CD14-positive monocyte (primary cell): ENCODE measurements around the gene MOB3B. TPM values are rescaled to one million over a fixed set of nuclear protein-coding genes. Genes with fewer than 3 reads are reported as not detected.

Experiments
- DNase-seq, 3 donors: peaks; one replicate each; pipeline ENCODE4 v3.0.0-alpha.2; 2011 to 2022
- H2AFZ ChIP-seq: 2 replicates; pipeline ENCODE4 v1.6.0; 2012; ENCODE audit warnings: mild to moderate bottlenecking, low read depth, low read length, inconsistent platforms; ENCODE audit not compliant: insufficient read depth, poor library complexity, severe bottlenecking
- H3K27ac ChIP-seq, 2 donors: 1 replicate in 1 of 2; 2 replicates in 1 of 2; pipeline ENCODE4 v1.5.1; 2012 to 2013; ENCODE audit warnings: low read length in 2 of 2, control low read depth in 1 of 2, inconsistent platforms in 1 of 2, low read depth in 1 of 2, mild to moderate bottlenecking in 1 of 2
- H3K27me3 ChIP-seq, 2 donors: one replicate each; pipeline versions ENCODE4 v1.6.0 to v1.6.1; 2011 to 2013; ENCODE audit warnings: low read length in 2 of 2; ENCODE audit not compliant: control insufficient read depth in 2 of 2, insufficient read depth in 2 of 2
- H3K36me3 ChIP-seq, 2 donors: replicated peaks in 1 of 2; 1 replicate in 1 of 2; 2 replicates in 1 of 2; pipeline versions ENCODE4 v1.5.1 to v1.6.1; 2012 to 2013; ENCODE audit warnings: low read length in 2 of 2, control low read depth in 1 of 2, inconsistent platforms in 1 of 2, mild to moderate bottlenecking in 1 of 2; ENCODE audit not compliant: insufficient read depth in 2 of 2, control insufficient read depth in 1 of 2
- H3K4me1 ChIP-seq, 2 donors: 1 replicate in 1 of 2; 2 replicates in 1 of 2; pipeline versions ENCODE4 v1.5.1 to v1.6.1; 2012 to 2013; ENCODE audit warnings: low read length in 2 of 2, control low read depth in 1 of 2, inconsistent platforms in 1 of 2, mild to moderate bottlenecking in 1 of 2, moderate library complexity in 1 of 2; ENCODE audit not compliant: insufficient read depth in 2 of 2, control insufficient read depth in 1 of 2
- H3K4me2 ChIP-seq: replicated peaks from 2 replicates; pipeline ENCODE3; 2012; ENCODE audit warnings: low read length, moderate library complexity, mild to moderate bottlenecking; ENCODE audit not compliant: poor library complexity, severe bottlenecking; ENCODE audit errors: extremely low read depth
- H3K4me3 ChIP-seq, 3 experiments: fragments of 200-600 bp in 1 of 3; sonication (generic) in 1 of 3; replicated peaks in 1 of 3; 1 replicate in 2 of 3; 2 replicates in 1 of 3; pipeline ENCODE4 v1.5.1; 2011 to 2013; ENCODE audit warnings: low read length in 3 of 3, mild to moderate bottlenecking in 3 of 3, control low read depth in 2 of 3, low read depth in 2 of 3, inconsistent platforms in 1 of 3, moderate library complexity in 1 of 3
- H3K79me2 ChIP-seq: 2 replicates; pipeline ENCODE4 v1.6.0; 2012; ENCODE audit warnings: mild to moderate bottlenecking, control low read depth, inconsistent platforms, low read length, moderate library complexity; ENCODE audit not compliant: insufficient read depth
- H3K9ac ChIP-seq: 2 replicates; pipeline ENCODE4 v1.6.0; 2017; ENCODE audit warnings: low read length, mild to moderate bottlenecking; ENCODE audit not compliant: insufficient read depth, poor library complexity, severe bottlenecking
- H3K9me3 ChIP-seq, 2 donors: replicated peaks in 1 of 2; 1 replicate in 1 of 2; 2 replicates in 1 of 2; pipeline versions ENCODE4 v1.5.1 to v1.6.1; 2012 to 2013; ENCODE audit warnings: low read length in 2 of 2, control low read depth in 1 of 2; ENCODE audit not compliant: control insufficient read depth in 1 of 2, insufficient read depth in 1 of 2
- H4K20me1 ChIP-seq: 2 replicates; pipeline ENCODE4 v1.6.0; 2012; ENCODE audit warnings: mild to moderate bottlenecking, low read length, control low read depth, moderate library complexity; ENCODE audit not compliant: insufficient read depth
- H3K27ac Mint-ChIP-seq, 7 donors: one replicate each; pipeline ENCODE4 v1.8.0; 2020; ENCODE audit warnings: mild to moderate bottlenecking in 7 of 7, mixed read lengths in 7 of 7, moderate library complexity in 6 of 7, inconsistent platforms in 2 of 7
- H3K27me3 Mint-ChIP-seq, 3 donors: one replicate each; pipeline ENCODE4 v1.8.0; 2021 to 2022; ENCODE audit warnings: low read depth in 3 of 3, mild to moderate bottlenecking in 3 of 3, mixed read lengths in 3 of 3, moderate library complexity in 3 of 3, inconsistent platforms in 1 of 3
- H3K36me3 Mint-ChIP-seq, 2 donors: one replicate each; pipeline ENCODE4 v1.8.0; 2020; ENCODE audit warnings: mixed read lengths in 2 of 2, inconsistent platforms in 1 of 2, mild to moderate bottlenecking in 1 of 2
- H3K4me1 Mint-ChIP-seq: one replicate; pipeline ENCODE4 v1.8.0; 2020; ENCODE audit warnings: mild to moderate bottlenecking, mixed read lengths
- H3K4me3 Mint-ChIP-seq, 2 donors: one replicate each; pipeline ENCODE4 v1.8.0; 2020; ENCODE audit warnings: mild to moderate bottlenecking in 2 of 2, mixed read lengths in 2 of 2, moderate library complexity in 1 of 2
- H3K9me3 Mint-ChIP-seq, 7 donors: one replicate each; pipeline ENCODE4 v1.8.0; 2020 to 2022; ENCODE audit warnings: mixed read lengths in 7 of 7, mild to moderate bottlenecking in 6 of 7, moderate library complexity in 6 of 7, inconsistent platforms in 2 of 7
- CTCF ChIP-seq: fragments of 200-600 bp; IDR thresholded peaks from one replicate; pipeline ENCODE4 v1.8.0; 2022; ENCODE audit warnings: antibody characterized with exemption, mild to moderate bottlenecking
- WGBS: methylation state at CpG from one replicate; pipeline ENCODE4 v1.1.5; 2013; ENCODE audit warnings: missing lambda C conversion rate; ENCODE audit not compliant: insufficient coverage; 5-methylcytosine and 5-hydroxymethylcytosine counted together
- intact Hi-C, 2 donors: fragments of 100-400 bp; cut with micrococcal nuclease; formaldehyde crosslinking; loops; one replicate each; pipeline versions ENCODE4 v1.15.0 to v1.15.1; 2023
- polyA plus RNA-seq, 3 donors: library from polyadenylated mRNA; depleted of rRNA in 1 of 3; unstranded in 2 of 3; stranded (reverse) in 1 of 3; fragments of 300-500 nt in 2 of 3; fragments of >200 nt in 1 of 3; fragmentation: Illumina TruSeq in 2 of 3; gene quantifications; 1 replicate in 2 of 3; 2 replicates in 1 of 3; pipeline ENCODE4 v1.2.3, GENCODE V29; 2012 to 2021

The MOB3B gene
- polyA plus RNA-seq, 3 donors: 1.2 to 2.2 (median 1.4) TPM

GRCh38 chr9:27491154-27491553 is 38.5 kb downstream of the MOB3B start:
- TF ChIP-seq CTCF: no peak
- peak; percentile 65 to 81 (median 75) for DNase-seq
- H3K4me3 ChIP-seq: no peak overlapping the region
- peak overlapping the region; percentile 20 to 48 for H3K27ac ChIP-seq
- no peaks in the 10 kb centered on the region for H3K27me3 ChIP-seq
- H3K4me1 Mint-ChIP-seq: peaks cover 32% of the 10 kb centered on the region
- H3K79me2 ChIP-seq: no peaks in the 10 kb centered on the region
- H3K9me3 ChIP-seq: peaks cover 0 to 8% of the 10 kb centered on the region in 2 donors
- H3K27me3 Mint-ChIP-seq: no peaks in the 10 kb centered on the region
- H2AFZ ChIP-seq: no peak overlapping the region
- peaks cover 4 to 9% of the 10 kb centered on the region in 2 donors for H3K36me3 Mint-ChIP-seq
- no CpG with 5 or more reads among the region's 1 CpG for WGBS
- H3K9me3 Mint-ChIP-seq: peaks cover 3 to 10% (median 4%) of the 10 kb centered on the region in 7 donors
- no peak overlapping the region for H3K4me3 Mint-ChIP-seq
- no peak overlapping the region for H3K4me2 ChIP-seq
- H3K9ac ChIP-seq: no peak overlapping the region
- H3K36me3 ChIP-seq: no peaks in the 10 kb centered on the region
- H3K4me1 ChIP-seq: peaks cover 21 to 30% of the 10 kb centered on the region in 2 donors
- peak overlapping the region; percentile 0 to 90 (median 60) for H3K27ac Mint-ChIP-seq
- intact Hi-C loops: loop anchor here in 1 of 2 donors (5.0 kb wide), 1 partner anchor 36 kb away; the partner anchor contains the start of gene MOB3B
- H4K20me1 ChIP-seq: no peaks in the 10 kb centered on the region

- Mint-ChIP-seq H3K4me1 (peaks cover 36% of the 10 kb centered on the region), H3K27me3 (no peaks in the 10 kb centered on the region), H3K36me3 (peaks cover 5 to 16% of the 10 kb centered on the region in 2 donors), H3K27ac (peak overlapping the region in 1 of 7 donors; percentile 2), H3K4me3 (no peak overlapping the region), H3K9me3 (peaks cover under 1 to 4% (median 3%) of the 10 kb centered on the region in 7 donors)
- Histone ChIP-seq H3K27ac (no peak overlapping the region), H3K79me2 (no peaks in the 10 kb centered on the region), H3K27me3 (no peaks in the 10 kb centered on the region), H3K4me2 (no peak overlapping the region), H2AFZ (no peak overlapping the region), H3K9ac (no peak overlapping the region), H3K4me3 (no peak overlapping the region), H3K4me1 (peaks cover 24 to 37% of the 10 kb centered on the region in 2 donors), H3K36me3 (no peaks in the 10 kb centered on the region), H4K20me1 (no peaks in the 10 kb centered on the region), H3K9me3 (peaks cover 0 to under 1% of the 10 kb centered on the region in 2 donors)
- intact Hi-C loops: no loop called here
- no peak for DNase-seq
- 94% methylated on average over 3 of the region's 5 CpGs for WGBS
- TF ChIP-seq CTCF: no peak
These were observed 40.3 kb downstream of the MOB3B start for GRCh38 chr9:27489087-27489876.
